ENCODE data around the gene TMEM158.

Gene TMEM158

DNA sequence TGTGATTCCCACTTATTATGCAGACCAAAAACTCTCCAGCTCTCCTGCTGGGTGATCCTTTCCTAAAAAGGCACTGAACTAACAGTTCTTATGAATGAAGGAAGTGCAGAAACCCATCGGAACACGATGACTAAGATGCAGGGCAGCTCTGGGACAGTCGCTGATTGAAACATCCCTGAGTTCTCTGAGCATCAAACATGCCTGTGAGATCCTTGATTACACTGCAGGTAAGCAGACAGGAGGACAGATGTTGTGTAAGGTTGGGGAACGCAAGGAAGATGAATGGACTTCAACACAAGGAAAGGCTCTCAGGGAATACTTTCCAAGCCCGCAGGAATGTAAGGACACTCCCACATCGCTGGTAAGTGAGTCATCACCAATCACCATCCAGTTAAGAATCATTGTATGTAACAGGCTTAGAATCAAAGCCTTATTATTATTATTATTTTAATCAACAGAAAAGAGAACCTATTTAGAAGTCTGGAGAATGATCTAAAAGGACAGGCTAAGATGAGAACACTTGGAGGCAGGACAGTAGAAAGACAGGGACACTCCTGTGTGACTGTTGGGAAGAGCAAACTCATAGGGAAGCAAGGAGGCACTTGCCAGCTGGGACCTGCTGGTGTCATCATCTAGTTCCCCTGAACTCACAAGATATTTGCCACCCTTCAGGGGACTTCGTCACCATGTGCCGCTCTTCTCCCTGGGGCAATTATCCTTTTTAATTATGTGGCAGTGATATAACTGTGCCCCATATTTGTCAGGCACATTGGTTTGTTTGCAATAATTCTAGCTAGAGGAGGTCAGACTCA, 26.0 kb downstream of the TMEM158 start:
- no peak for DNase-seq

GRCh38 chr3:45198264-45199260, 27.5 kb downstream of the TMEM158 start:
- no peak for DNase-seq

DNA sequence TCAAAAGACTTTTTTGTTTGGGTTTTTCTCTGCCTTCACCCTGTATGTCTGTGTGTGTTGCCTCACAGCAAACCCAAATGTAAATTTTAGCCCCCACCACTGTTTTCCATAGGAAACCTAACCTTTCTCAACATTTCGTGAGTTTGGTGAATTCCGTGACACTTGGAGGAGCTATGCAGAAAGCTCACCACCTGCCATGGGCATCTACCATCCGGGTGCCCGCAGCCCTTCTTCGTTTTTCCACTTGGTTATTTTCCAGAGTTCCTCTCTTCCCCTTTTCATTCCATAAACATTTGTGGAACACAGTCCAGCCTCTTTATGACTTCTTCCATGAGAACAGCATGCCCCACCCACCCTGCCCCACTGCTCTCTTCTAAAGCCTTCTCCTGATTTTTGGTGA, 31.3 kb downstream of the TMEM158 start:
- DNase-seq = no peak

- no peak for DNase-seq
Observed at GRCh38 chr3:45191924-45192417, 34.1 kb downstream of the TMEM158 start.

DNA sequence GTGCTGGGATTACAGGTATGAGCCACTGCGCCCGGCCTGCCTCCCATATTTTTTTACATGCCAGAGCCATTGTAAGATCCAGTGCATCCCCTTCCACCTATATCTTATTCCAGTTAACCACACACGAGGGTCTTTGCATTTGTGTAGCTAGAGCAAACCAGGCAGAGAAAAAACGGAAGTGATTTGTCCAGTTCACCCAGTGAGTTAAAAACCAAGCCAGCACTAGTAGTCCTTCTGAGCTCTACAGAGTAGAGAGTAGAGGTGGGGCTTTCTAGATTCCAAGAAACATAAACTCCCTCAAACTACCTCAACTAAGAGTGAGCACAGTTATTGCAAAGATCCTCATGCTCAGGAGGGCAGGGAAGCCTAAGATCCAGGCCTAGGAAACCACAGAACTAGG, 34.7 kb downstream of the TMEM158 start:
- no peak for DNase-seq

GRCh38 chr3:45188719-45189659, 37.1 kb downstream of the TMEM158 start:
- DNase-seq = no peak

- no peak for DNase-seq
Observed at GRCh38 chr3:45187694-45188141, 38.4 kb downstream of the TMEM158 start.

GRCh38 chr3:45186871-45187270, 39.2 kb downstream of the TMEM158 start:
- no peak for DNase-seq

DNA sequence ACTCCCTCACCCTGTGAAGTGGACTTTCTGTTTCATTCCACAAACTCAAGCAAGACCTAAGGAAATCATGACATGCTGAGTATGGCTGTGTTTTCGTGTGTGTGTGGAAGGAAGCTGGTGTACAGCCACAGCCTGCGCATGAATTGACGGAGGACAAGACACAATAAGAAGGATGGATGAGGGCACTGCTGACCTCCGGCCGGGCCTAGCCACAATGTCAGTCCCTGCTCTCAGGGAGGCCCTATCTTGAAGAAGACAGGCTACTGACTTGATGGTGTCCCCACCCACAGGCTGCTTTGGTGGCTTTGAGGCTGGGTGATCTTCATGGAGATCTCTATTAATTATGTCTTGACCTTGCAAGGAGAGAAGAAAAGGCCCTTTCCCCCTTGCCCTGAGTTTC, 40.6 kb downstream of the TMEM158 start:
- DNase-seq = no peak

- no peak for DNase-seq
Observed at GRCh38 chr3:45185052-45185451, 41.0 kb downstream of the TMEM158 start.

DNA sequence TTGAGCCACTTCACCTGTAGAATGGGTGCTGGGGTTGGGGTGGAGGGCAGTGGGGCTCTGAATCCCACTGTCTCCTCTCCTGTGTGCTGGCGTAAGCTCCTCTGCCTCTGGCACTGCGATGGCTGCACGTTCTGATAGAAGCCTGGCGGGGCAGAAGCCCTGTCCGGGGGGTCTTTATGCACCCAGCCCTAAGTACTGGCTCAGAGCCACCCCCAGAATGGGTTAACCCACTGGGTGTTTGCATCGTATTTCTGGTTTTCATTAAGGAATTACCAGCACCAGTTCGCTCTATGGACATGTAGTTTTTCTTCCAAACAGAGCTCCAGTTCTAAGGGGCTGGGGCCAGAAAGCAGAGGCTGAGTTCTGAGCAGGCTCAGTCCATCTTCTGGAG, 42.2 kb downstream of the TMEM158 start:
- no peak for DNase-seq

GRCh38 chr3:45182915-45183871, 42.9 kb downstream of the TMEM158 start:
- no peak for DNase-seq

- DNase-seq = no peak
Observed at GRCh38 chr3:45181496-45181895, 44.6 kb downstream of the TMEM158 start.

DNA sequence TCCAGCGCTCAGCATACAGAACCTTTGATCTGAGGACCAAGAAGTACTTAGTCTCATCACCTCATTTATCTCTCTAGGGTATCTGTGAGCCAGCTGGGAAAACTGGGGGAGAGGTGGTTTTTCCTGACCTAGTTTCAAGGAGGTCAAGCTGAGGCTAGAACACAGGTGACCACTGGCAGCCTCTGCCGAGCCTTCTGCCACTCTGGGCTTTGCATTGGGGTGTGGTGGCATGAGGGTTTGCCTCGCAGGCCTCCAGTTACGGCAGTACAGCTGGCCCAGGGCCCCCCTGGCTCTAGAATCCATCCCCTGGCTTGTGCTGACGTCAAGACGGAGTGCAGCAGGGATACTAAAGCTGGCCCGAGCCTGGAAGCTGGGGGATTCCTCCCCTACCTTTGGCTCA, 45.2 kb downstream of the TMEM158 start:
- no peak for DNase-seq

DNA sequence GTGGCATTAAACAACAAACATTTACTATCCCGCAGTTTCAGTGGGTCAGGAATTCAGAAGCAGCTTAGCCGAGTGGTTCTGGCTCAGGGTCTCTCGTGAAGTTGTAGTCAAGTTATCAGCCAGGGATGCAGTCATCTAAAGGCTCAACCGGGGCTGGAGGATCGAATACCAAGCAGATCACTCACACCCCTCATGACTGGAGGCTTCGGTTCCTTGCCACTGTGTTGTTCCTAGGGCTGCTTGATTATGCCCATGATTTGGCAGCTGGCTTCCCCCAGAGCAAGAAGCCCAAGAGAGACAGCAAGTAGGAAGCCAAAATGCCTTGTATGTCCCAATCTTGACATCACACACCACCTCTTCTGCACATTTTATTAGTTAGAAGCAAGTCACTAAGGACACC, 46.0 kb downstream of the TMEM158 start:
- DNase-seq = no peak

- DNase-seq = no peak
Observed at GRCh38 chr3:45179163-45179562, 46.9 kb downstream of the TMEM158 start.

- DNase-seq = no peak
Observed at GRCh38 chr3:45178183-45179023, 47.7 kb downstream of the TMEM158 start.

DNA sequence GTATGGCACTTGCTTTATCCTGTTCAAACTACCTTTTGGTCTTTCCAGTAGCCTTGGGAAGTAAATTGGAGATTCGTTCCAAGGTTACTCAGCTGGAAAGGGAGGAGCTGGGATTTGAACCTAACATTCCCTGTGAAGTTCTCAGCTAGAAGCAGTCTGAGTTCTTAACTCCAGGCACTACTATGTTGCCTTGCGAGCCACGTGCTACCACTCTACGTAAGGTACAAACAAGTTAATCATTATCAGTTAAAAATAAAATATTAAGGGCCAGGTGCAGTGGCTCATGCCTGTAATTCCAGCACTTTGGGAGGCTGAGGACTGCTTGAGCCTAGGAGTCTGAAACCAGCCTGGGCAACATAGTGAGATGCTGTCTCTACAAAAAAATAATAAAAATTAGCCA, 49.2 kb downstream of the TMEM158 start:
- DNase-seq = no peak

All from suppressor macrophage (primary cell).